Measurements from ENCODE around the gene ABCC4. TPM values are rescaled to one million over a fixed set of nuclear protein-coding genes. Genes with fewer than 3 reads are reported as not detected.

Gene ABCC4
- total RNA-seq, 4 donors from 2014 or later: 15.8 to 26.0 (median 23.8) TPM

DNA sequence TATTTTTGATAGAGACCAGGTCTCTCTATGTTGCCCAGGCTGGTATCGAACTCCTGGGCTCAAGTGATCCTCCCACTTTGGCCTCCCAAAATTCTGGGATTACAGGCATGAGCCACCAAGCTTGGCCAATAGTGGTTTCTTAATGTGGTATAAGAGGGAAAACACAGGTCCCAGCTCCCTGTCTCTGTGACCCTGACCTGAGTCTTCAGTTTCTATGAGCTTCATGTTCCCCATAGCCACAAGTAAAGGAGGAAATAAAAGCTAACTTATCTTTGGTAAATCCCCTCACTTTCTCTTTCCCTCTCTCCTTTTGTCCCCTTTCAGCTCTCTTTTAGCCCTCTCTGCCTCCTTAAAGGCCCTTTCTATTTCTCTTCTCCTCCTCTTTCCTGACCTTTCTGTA, 50.3 kb downstream of the ABCC4 start:
- Histone ChIP-seq H3K36me3 (peaks cover 0 to 4% (median 0%) of the 10 kb centered on the region in 4 donors), H3K4me1 (peaks cover 0 to 7% (median 5%) of the 10 kb centered on the region in 4 donors), H3K27me3 (no peaks in the 10 kb centered on the region), H3K27ac (no peak overlapping the region), H3K9me3 (no peaks in the 10 kb centered on the region), H3K4me3 (no peak overlapping the region)
- WGBS, 2 donors (ENCODE audit: low coverage in 1 of 2): 88% methylated on average over 1 of the region's 1 CpG; no CpG with 5 or more reads in 1 of the 2 donors
- in situ Hi-C loops (cut with MboI; ENCODE audit: low pct_ligation_motif_present in 1 of 4, low pct_unique_long_range_greater_than_20kb in 1 of 4, low sequenced_read_pairs in 3 of 4): no loop called here
- no peak for DNase-seq
- TF ChIP-seq POLR2AphosphoS5 (IDR thresholded peaks at IDR 0.05) (no peak), EP300 (IDR thresholded peaks at IDR 0.05; ENCODE audit: low read depth) (no peak), POLR2A (IDR thresholded peaks at IDR 0.05) (no peak)
- TF ChIP-seq, protein P1, sequence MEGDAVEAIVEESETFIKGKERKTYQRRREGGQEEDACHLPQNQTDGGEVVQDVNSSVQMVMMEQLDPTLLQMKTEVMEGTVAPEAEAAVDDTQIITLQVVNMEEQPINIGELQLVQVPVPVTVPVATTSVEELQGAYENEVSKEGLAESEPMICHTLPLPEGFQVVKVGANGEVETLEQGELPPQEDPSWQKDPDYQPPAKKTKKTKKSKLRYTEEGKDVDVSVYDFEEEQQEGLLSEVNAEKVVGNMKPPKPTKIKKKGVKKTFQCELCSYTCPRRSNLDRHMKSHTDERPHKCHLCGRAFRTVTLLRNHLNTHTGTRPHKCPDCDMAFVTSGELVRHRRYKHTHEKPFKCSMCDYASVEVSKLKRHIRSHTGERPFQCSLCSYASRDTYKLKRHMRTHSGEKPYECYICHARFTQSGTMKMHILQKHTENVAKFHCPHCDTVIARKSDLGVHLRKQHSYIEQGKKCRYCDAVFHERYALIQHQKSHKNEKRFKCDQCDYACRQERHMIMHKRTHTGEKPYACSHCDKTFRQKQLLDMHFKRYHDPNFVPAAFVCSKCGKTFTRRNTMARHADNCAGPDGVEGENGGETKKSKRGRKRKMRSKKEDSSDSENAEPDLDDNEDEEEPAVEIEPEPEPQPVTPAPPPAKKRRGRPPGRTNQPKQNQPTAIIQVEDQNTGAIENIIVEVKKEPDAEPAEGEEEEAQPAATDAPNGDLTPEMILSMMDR (IDR thresholded peaks at IDR 0.05): no peak
- intact Hi-C loops (cut with DNase I; ENCODE audit: low total_unique reads): no loop called here

DNA sequence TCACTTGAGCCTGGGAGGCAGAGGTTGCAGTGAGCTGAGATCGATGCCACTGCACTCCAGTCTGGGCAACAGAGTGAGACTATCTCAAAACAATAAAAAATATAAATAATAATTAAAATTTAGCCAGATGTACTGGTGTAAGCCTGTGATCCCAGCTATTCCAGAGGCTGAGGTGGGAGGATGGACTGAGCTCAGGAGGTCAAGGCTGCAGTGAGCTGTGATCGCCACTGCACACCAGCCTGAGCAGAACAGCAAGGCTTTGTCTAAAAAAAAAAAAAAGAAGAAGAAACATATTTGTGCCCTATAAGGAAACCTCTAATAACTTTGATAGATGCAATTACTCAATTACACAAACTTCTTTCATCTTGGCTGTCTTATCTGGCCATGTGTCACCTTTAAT, 52.3 kb downstream of the ABCC4 start:
- peaks cover 0 to 7% (median 5%) of the 10 kb centered on the region in 4 donors for H3K4me1 ChIP-seq
- H3K36me3 ChIP-seq: peaks cover 0 to 4% (median 0%) of the 10 kb centered on the region in 4 donors
- no peaks in the 10 kb centered on the region for H3K9me3 ChIP-seq
- 93 to 96% methylated on average over 2 of the region's 2 CpGs for WGBS, 2 donors (ENCODE audit: low coverage in 1 of 2)
- no peak overlapping the region for H3K4me3 ChIP-seq
- intact Hi-C loops (cut with DNase I; ENCODE audit: low total_unique reads) (no loop called here), in situ Hi-C loops (cut with MboI; ENCODE audit: low pct_ligation_motif_present in 1 of 4, low pct_unique_long_range_greater_than_20kb in 1 of 4, low sequenced_read_pairs in 3 of 4) (no loop called here)
- no peak for DNase-seq
- H3K27ac ChIP-seq: no peak overlapping the region
- TF ChIP-seq EP300 (IDR thresholded peaks at IDR 0.05; ENCODE audit: low read depth) (no peak), POLR2A (IDR thresholded peaks at IDR 0.05) (no peak), POLR2AphosphoS5 (IDR thresholded peaks at IDR 0.05) (no peak)
- TF ChIP-seq, protein P1 (IDR thresholded peaks at IDR 0.05): no peak
- H3K27me3 ChIP-seq: no peaks in the 10 kb centered on the region

DNA sequence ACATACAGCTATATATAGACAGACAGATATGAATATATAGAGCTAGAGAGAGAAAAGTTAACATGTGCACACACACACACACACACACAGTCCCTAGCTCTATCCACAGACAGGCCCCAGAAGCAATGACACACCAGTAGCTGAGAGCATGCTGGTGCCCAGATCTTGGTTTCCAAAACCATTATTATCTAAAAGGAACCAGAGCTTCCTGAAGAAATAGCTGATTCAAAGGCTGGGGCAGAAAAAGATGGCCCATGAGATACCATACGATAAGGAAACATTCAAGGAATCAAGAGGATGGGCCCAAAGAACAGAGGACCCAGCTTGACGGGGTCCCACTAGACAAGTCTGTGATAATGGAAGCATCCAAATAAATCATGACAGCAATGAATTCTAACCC, 53.4 kb downstream of the ABCC4 start:
- in situ Hi-C loops (cut with MboI; ENCODE audit: low pct_ligation_motif_present in 1 of 4, low pct_unique_long_range_greater_than_20kb in 1 of 4, low sequenced_read_pairs in 3 of 4) (no loop called here), intact Hi-C loops (cut with DNase I; ENCODE audit: low total_unique reads) (no loop called here)
- 90 to 92% methylated on average over 2 of the region's 2 CpGs for WGBS, 2 donors (ENCODE audit: low coverage in 1 of 2)
- Histone ChIP-seq H3K9me3 (no peaks in the 10 kb centered on the region), H3K4me3 (no peak overlapping the region), H3K4me1 (peaks cover 0 to 7% (median 5%) of the 10 kb centered on the region in 4 donors), H3K27ac (no peak overlapping the region), H3K36me3 (peaks cover 0 to 4% (median 0%) of the 10 kb centered on the region in 4 donors), H3K27me3 (no peaks in the 10 kb centered on the region)
- TF ChIP-seq EP300 (IDR thresholded peaks at IDR 0.05; ENCODE audit: low read depth) (no peak), POLR2A (IDR thresholded peaks at IDR 0.05) (no peak), POLR2AphosphoS5 (IDR thresholded peaks at IDR 0.05) (no peak)
- TF ChIP-seq, protein P1 (IDR thresholded peaks at IDR 0.05): no peak
- no peak for DNase-seq

DNA sequence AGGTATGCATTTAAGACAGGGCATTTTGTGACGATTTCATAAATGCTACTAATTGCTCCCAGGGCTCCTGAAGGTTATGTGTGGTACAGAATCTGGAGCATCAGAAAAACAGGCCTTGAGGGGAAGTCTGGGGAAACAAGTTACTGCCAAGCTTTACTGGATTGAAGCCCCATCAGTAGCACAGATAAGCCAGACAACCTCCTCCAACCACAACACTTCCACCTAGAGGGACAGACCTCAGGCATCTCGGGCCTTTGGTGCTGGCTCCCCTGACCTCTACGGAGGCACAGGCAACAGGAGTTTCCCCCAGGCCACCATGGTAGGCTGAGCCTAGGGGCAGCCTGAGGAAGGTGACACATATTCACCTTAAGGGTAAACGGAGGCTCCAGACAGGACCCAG, 54.1 kb downstream of the ABCC4 start:
- in situ Hi-C loops (cut with MboI; ENCODE audit: low pct_ligation_motif_present in 1 of 4, low pct_unique_long_range_greater_than_20kb in 1 of 4, low sequenced_read_pairs in 3 of 4): no loop called here
- no peak overlapping the region for H3K4me3 ChIP-seq
- H3K27ac ChIP-seq: no peak overlapping the region
- H3K4me1 ChIP-seq: peaks cover 0 to 7% (median 5%) of the 10 kb centered on the region in 4 donors
- peaks cover 0 to 4% (median 0%) of the 10 kb centered on the region in 4 donors for H3K36me3 ChIP-seq
- no peak for DNase-seq
- intact Hi-C loops (cut with DNase I; ENCODE audit: low total_unique reads): no loop called here
- H3K27me3 ChIP-seq: no peaks in the 10 kb centered on the region
- H3K9me3 ChIP-seq: no peaks in the 10 kb centered on the region
- TF ChIP-seq, protein P1 (IDR thresholded peaks at IDR 0.05): no peak
- TF ChIP-seq POLR2A (IDR thresholded peaks at IDR 0.05) (no peak), POLR2AphosphoS5 (IDR thresholded peaks at IDR 0.05) (no peak), EP300 (IDR thresholded peaks at IDR 0.05; ENCODE audit: low read depth) (no peak)
- WGBS, 2 donors (ENCODE audit: low coverage in 1 of 2): 65 to 100% methylated on average over 1 to 4 of the region's 4 CpGs

Measured in transverse colon (tissue), 4 donors.